ENCODE measurements around the gene PIGN.

PIGN gene

DNA sequence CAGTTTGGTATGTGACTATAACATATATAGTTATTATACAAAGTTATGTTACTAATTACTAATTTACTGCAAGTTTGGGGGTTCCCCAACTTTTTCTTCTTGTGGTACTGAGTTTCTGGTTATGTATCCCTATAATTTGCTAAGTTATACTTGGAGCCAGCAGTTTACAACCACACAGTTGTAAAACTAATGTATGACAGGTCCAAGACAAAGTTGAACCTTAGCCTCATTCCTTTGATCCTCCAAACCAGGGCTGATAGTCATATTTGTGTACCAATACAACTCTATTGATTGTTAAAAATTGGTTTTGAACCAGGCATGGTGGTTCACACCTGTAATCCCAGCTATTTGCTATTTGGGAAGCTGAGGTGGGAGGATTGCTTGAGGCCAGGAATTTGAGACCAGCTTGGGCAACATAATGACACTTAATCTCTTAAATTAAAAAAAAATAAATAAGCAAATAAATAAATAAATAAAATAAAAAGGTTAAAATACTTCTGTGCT, 24.5 kb upstream of the PIGN start:
- Histone ChIP-seq H3K56ac (ENCODE audit: low read length) (no peak overlapping the region), H3K4me2 (ENCODE audit: low read length) (no peak overlapping the region), H3K4ac (ENCODE audit: low read depth, low read length) (no peak overlapping the region), H3K23ac (ENCODE audit: low read length) (no peak overlapping the region), H2AK5ac (ENCODE audit: low read length) (no peak overlapping the region), H3K4me1 (ENCODE audit: control insufficient read depth, low read depth, low read length) (no peaks in the 10 kb centered on the region), H2BK120ac (ENCODE audit: low read depth, low read length) (no peak overlapping the region), H4K8ac (ENCODE audit: low read depth, low read length) (no peak overlapping the region), H3K9ac (ENCODE audit: low read length) (no peak overlapping the region), H3K79me1 (ENCODE audit: low read length) (peaks cover 10% of the 10 kb centered on the region), H3K4me3 (ENCODE audit: low read length) (no peak overlapping the region), H3K27me3 (ENCODE audit: insufficient read depth, low read length, poor library complexity) (no peaks in the 10 kb centered on the region), H2BK5ac (ENCODE audit: low read length) (no peak overlapping the region), H3K36me3 (ENCODE audit: control insufficient read depth, insufficient read depth, low read length) (no peaks in the 10 kb centered on the region), H3K79me2 (ENCODE audit: control insufficient read depth, insufficient read depth, low read length) (peaks cover 17% of the 10 kb centered on the region), H4K5ac (ENCODE audit: low read length) (no peak overlapping the region), H3K18ac (ENCODE audit: low read length) (no peak overlapping the region), H2BK15ac (replicated peaks; ENCODE audit: low read depth) (no peak overlapping the region), H3K27ac (ENCODE audit: low read depth, low read length) (no peak overlapping the region)
- no peak for DNase-seq

DNA sequence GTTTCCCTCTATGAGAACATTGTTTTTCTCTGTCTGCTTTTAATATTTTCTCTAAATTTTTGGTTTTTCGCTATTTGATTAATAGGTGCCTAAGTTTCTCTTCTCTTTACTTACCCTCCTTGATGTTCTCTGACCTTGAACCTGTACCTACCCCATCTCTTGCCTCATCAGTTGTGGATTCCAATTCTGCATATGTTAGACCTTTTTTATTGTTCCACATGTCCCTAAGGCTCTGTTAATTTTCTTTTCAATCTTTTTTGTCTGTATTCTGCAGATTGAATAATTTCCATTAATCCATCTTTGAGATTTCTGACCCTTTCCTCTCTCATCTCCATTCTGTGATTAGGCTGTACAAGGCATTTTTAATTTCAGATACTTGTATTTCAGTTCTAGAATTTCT, 23.3 kb upstream of the PIGN start:
- H3K27me3 ChIP-seq (ENCODE audit: insufficient read depth, low read length, poor library complexity) = no peaks in the 10 kb centered on the region
- no peaks in the 10 kb centered on the region for H3K36me3 ChIP-seq (ENCODE audit: control insufficient read depth, insufficient read depth, low read length)
- H4K5ac ChIP-seq (ENCODE audit: low read length) = no peak overlapping the region
- H4K8ac ChIP-seq (ENCODE audit: low read depth, low read length) = no peak overlapping the region
- H3K4me1 ChIP-seq (ENCODE audit: control insufficient read depth, low read depth, low read length) = no peaks in the 10 kb centered on the region
- no peak overlapping the region for H2BK5ac ChIP-seq (ENCODE audit: low read length)
- no peak overlapping the region for H3K23ac ChIP-seq (ENCODE audit: low read length)
- H3K9ac ChIP-seq (ENCODE audit: low read length) = no peak overlapping the region
- H3K4me2 ChIP-seq (ENCODE audit: low read length) = no peak overlapping the region
- no CpG with 5 or more reads among the region's 1 CpG for WGBS (ENCODE audit: extremely low coverage, insufficient coverage, low lambda C conversion rate)
- no peak for DNase-seq
- no peak overlapping the region for H3K4ac ChIP-seq (ENCODE audit: low read depth, low read length)
- H3K79me1 ChIP-seq (ENCODE audit: low read length) = peaks cover 10% of the 10 kb centered on the region
- H2BK15ac ChIP-seq (replicated peaks; ENCODE audit: low read depth) = no peak overlapping the region
- peaks cover 17% of the 10 kb centered on the region for H3K79me2 ChIP-seq (ENCODE audit: control insufficient read depth, insufficient read depth, low read length)
- H2AK5ac ChIP-seq (ENCODE audit: low read length) = no peak overlapping the region
- H3K4me3 ChIP-seq (ENCODE audit: low read length) = no peak overlapping the region
- no peak overlapping the region for H3K18ac ChIP-seq (ENCODE audit: low read length)
- H2BK120ac ChIP-seq (ENCODE audit: low read depth, low read length) = no peak overlapping the region
- no peak overlapping the region for H3K56ac ChIP-seq (ENCODE audit: low read length)
- H3K27ac ChIP-seq (ENCODE audit: low read depth, low read length) = no peak overlapping the region

- Histone ChIP-seq H2AK5ac (ENCODE audit: low read length) (no peak overlapping the region), H4K5ac (ENCODE audit: low read length) (no peak overlapping the region), H3K4ac (ENCODE audit: low read depth, low read length) (no peak overlapping the region), H3K79me1 (ENCODE audit: low read length) (peaks cover 8% of the 10 kb centered on the region), H2BK5ac (ENCODE audit: low read length) (no peak overlapping the region), H3K9ac (ENCODE audit: low read length) (no peak overlapping the region), H3K27ac (ENCODE audit: low read depth, low read length) (no peak overlapping the region), H3K23ac (ENCODE audit: low read length) (no peak overlapping the region), H3K4me2 (ENCODE audit: low read length) (no peak overlapping the region), H2BK15ac (replicated peaks; ENCODE audit: low read depth) (no peak overlapping the region), H4K8ac (ENCODE audit: low read depth, low read length) (no peak overlapping the region), H3K27me3 (ENCODE audit: insufficient read depth, low read length, poor library complexity) (no peaks in the 10 kb centered on the region), H3K79me2 (ENCODE audit: control insufficient read depth, insufficient read depth, low read length) (peaks cover 17% of the 10 kb centered on the region), H3K36me3 (ENCODE audit: control insufficient read depth, insufficient read depth, low read length) (no peaks in the 10 kb centered on the region), H3K4me1 (ENCODE audit: control insufficient read depth, low read depth, low read length) (no peaks in the 10 kb centered on the region), H2BK120ac (ENCODE audit: low read depth, low read length) (no peak overlapping the region), H3K56ac (ENCODE audit: low read length) (no peak overlapping the region), H3K18ac (ENCODE audit: low read length) (no peak overlapping the region), H3K4me3 (ENCODE audit: low read length) (no peak overlapping the region)
- no peak for DNase-seq
Observed at GRCh38 chr18:62209046-62209445, 22.2 kb upstream of the PIGN start.

DNA sequence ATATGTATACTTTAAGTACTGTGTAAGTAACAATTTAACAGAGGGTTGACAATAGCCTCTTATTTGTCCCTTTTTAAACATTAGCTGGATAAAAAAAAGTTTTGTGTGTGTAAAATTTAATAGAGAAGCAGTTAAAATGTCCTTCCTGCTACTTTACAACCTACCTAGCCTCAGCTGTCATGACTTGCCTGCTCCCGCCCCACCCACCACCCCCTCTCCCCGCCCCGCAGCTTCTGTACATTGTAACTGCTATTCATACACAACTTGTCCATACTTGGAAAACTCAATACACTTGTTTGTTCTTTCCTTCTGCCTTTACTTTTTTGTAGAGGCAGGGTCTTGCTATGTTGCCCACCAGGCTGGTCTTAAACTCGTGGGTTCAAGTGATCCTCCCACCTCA, 19.7 kb upstream of the PIGN start:
- H3K18ac ChIP-seq (ENCODE audit: low read length) = no peak overlapping the region
- H3K56ac ChIP-seq (ENCODE audit: low read length) = no peak overlapping the region
- no CpG with 5 or more reads among the region's 4 CpGs for WGBS (ENCODE audit: extremely low coverage, insufficient coverage, low lambda C conversion rate)
- no peak overlapping the region for H3K4me3 ChIP-seq (ENCODE audit: low read length)
- H3K23ac ChIP-seq (ENCODE audit: low read length) = no peak overlapping the region
- H4K8ac ChIP-seq (ENCODE audit: low read depth, low read length) = no peak overlapping the region
- H3K4ac ChIP-seq (ENCODE audit: low read depth, low read length) = no peak overlapping the region
- no peak overlapping the region for H3K27ac ChIP-seq (ENCODE audit: low read depth, low read length)
- peaks cover 16% of the 10 kb centered on the region for H3K79me2 ChIP-seq (ENCODE audit: control insufficient read depth, insufficient read depth, low read length)
- H3K4me1 ChIP-seq (ENCODE audit: control insufficient read depth, low read depth, low read length) = no peaks in the 10 kb centered on the region
- H3K4me2 ChIP-seq (ENCODE audit: low read length) = no peak overlapping the region
- H2BK5ac ChIP-seq (ENCODE audit: low read length) = no peak overlapping the region
- H3K9ac ChIP-seq (ENCODE audit: low read length) = no peak overlapping the region
- no peak for DNase-seq
- no peaks in the 10 kb centered on the region for H3K27me3 ChIP-seq (ENCODE audit: insufficient read depth, low read length, poor library complexity)
- no peak overlapping the region for H2BK15ac ChIP-seq (replicated peaks; ENCODE audit: low read depth)
- H4K5ac ChIP-seq (ENCODE audit: low read length) = no peak overlapping the region
- no peak overlapping the region for H2AK5ac ChIP-seq (ENCODE audit: low read length)
- H3K36me3 ChIP-seq (ENCODE audit: control insufficient read depth, insufficient read depth, low read length) = no peaks in the 10 kb centered on the region
- peaks cover 6% of the 10 kb centered on the region for H3K79me1 ChIP-seq (ENCODE audit: low read length)
- H2BK120ac ChIP-seq (ENCODE audit: low read depth, low read length) = no peak overlapping the region

GRCh38 chr18:62205824-62206223, 19.0 kb upstream of the PIGN start:
- H3K79me2 ChIP-seq (ENCODE audit: control insufficient read depth, insufficient read depth, low read length) = peaks cover 16% of the 10 kb centered on the region
- H3K9ac ChIP-seq (ENCODE audit: low read length) = no peak overlapping the region
- no peak overlapping the region for H2BK5ac ChIP-seq (ENCODE audit: low read length)
- H2BK15ac ChIP-seq (replicated peaks; ENCODE audit: low read depth) = no peak overlapping the region
- no peak overlapping the region for H3K4me3 ChIP-seq (ENCODE audit: low read length)
- H3K18ac ChIP-seq (ENCODE audit: low read length) = no peak overlapping the region
- no peak overlapping the region for H3K27ac ChIP-seq (ENCODE audit: low read depth, low read length)
- H3K23ac ChIP-seq (ENCODE audit: low read length) = no peak overlapping the region
- H4K8ac ChIP-seq (ENCODE audit: low read depth, low read length) = no peak overlapping the region
- no peak overlapping the region for H3K4me2 ChIP-seq (ENCODE audit: low read length)
- H3K27me3 ChIP-seq (ENCODE audit: insufficient read depth, low read length, poor library complexity) = no peaks in the 10 kb centered on the region
- no peak overlapping the region for H2BK120ac ChIP-seq (ENCODE audit: low read depth, low read length)
- H3K56ac ChIP-seq (ENCODE audit: low read length) = no peak overlapping the region
- no peak overlapping the region for H2AK5ac ChIP-seq (ENCODE audit: low read length)
- peaks cover 6% of the 10 kb centered on the region for H3K79me1 ChIP-seq (ENCODE audit: low read length)
- no CpG with 5 or more reads among the region's 4 CpGs for WGBS (ENCODE audit: extremely low coverage, insufficient coverage, low lambda C conversion rate)
- H3K4ac ChIP-seq (ENCODE audit: low read depth, low read length) = no peak overlapping the region
- H3K4me1 ChIP-seq (ENCODE audit: control insufficient read depth, low read depth, low read length) = no peaks in the 10 kb centered on the region
- no peak overlapping the region for H4K5ac ChIP-seq (ENCODE audit: low read length)
- DNase-seq = no peak
- H3K36me3 ChIP-seq (ENCODE audit: control insufficient read depth, insufficient read depth, low read length) = no peaks in the 10 kb centered on the region

DNA sequence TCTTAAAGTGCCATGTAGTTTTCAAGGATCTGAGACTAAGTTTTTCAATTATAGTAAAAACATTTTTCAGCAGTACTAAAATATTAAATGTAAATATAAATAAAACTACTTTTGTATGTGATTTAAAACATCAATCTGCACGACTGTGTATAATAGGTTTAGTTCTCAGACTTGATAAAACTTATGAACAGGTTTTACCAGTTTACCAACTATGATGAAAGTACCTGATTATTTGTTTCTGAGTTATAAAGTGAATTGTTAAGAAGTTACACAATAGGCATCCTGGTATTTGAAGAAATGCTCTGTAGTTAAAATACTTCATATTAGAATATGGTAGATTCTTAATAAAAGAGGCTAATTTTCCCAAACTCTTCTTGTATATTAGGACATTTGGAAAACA, 15.0 kb upstream of the PIGN start:
- no CpG with 5 or more reads among the region's 1 CpG for WGBS (ENCODE audit: extremely low coverage, insufficient coverage, low lambda C conversion rate)
- H4K8ac ChIP-seq (ENCODE audit: low read depth, low read length) = no peak overlapping the region

More for the DNA sequence above, 15.0 kb upstream of the PIGN start:
- Histone ChIP-seq H3K79me2 (ENCODE audit: control insufficient read depth, insufficient read depth, low read length) (peaks cover 14% of the 10 kb centered on the region), H3K79me1 (ENCODE audit: low read length) (peaks cover 5% of the 10 kb centered on the region), H3K9ac (ENCODE audit: low read length) (no peak overlapping the region), H3K4me3 (ENCODE audit: low read length) (no peak overlapping the region), H2BK15ac (replicated peaks; ENCODE audit: low read depth) (no peak overlapping the region), H3K4me1 (ENCODE audit: control insufficient read depth, low read depth, low read length) (no peaks in the 10 kb centered on the region), H3K27me3 (ENCODE audit: insufficient read depth, low read length, poor library complexity) (no peaks in the 10 kb centered on the region), H3K4ac (ENCODE audit: low read depth, low read length) (no peak overlapping the region), H3K27ac (ENCODE audit: low read depth, low read length) (no peak overlapping the region), H3K23ac (ENCODE audit: low read length) (no peak overlapping the region), H2BK5ac (ENCODE audit: low read length) (no peak overlapping the region), H3K56ac (ENCODE audit: low read length) (no peak overlapping the region), H3K18ac (ENCODE audit: low read length) (no peak overlapping the region), H2AK5ac (ENCODE audit: low read length) (no peak overlapping the region), H2BK120ac (ENCODE audit: low read depth, low read length) (no peak overlapping the region), H4K5ac (ENCODE audit: low read length) (no peak overlapping the region), H3K36me3 (ENCODE audit: control insufficient read depth, insufficient read depth, low read length) (no peaks in the 10 kb centered on the region), H3K4me2 (ENCODE audit: low read length) (no peak overlapping the region)
- no peak for DNase-seq
